ENCODE data around the gene BARHL1. TPM values are rescaled to one million over a fixed set of nuclear protein-coding genes. Genes with fewer than 3 reads are reported as not detected.

Gene BARHL1
- total RNA-seq, 4 donors from 2014 or later = not detected

GRCh38 chr9:132541870-132542830, 40.3 kb upstream of the BARHL1 start:
- TF ChIP-seq CTCF (IDR thresholded peaks at IDR 0.05) = no peak
- ATAC-seq (ENCODE audit: low FRiP score) = no peak
- no peak for DNase-seq (ENCODE audit: low spot score)

GRCh38 chr9:132543251-132543650, 39.2 kb upstream of the BARHL1 start:
- ATAC-seq (ENCODE audit: low FRiP score) (peak; percentile 11), DNase-seq (ENCODE audit: low spot score) (no peak)
- no peak for TF ChIP-seq CTCF (IDR thresholded peaks at IDR 0.05)

GRCh38 chr9:132543960-132544359, 38.4 kb upstream of the BARHL1 start:
- no peak for ATAC-seq (ENCODE audit: low FRiP score)
- DNase-seq (ENCODE audit: low spot score) = no peak
- no peak for TF ChIP-seq CTCF (IDR thresholded peaks at IDR 0.05)

- no peak for ATAC-seq (ENCODE audit: low FRiP score)
- no peak for DNase-seq (ENCODE audit: low spot score)
- no peak for TF ChIP-seq CTCF (IDR thresholded peaks at IDR 0.05)
Observed at GRCh38 chr9:132545578-132545977, 36.8 kb upstream of the BARHL1 start.

GRCh38 chr9:132546148-132547051, 36.0 kb upstream of the BARHL1 start:
- ATAC-seq (ENCODE audit: low FRiP score) (no peak), DNase-seq (ENCODE audit: low spot score) (no peak)
- TF ChIP-seq CTCF (IDR thresholded peaks at IDR 0.05) = no peak

GRCh38 chr9:132547052-132547431, 35.4 kb upstream of the BARHL1 start:
- no peak for DNase-seq (ENCODE audit: low spot score)
- no peak for TF ChIP-seq CTCF (IDR thresholded peaks at IDR 0.05)
- no peak for ATAC-seq (ENCODE audit: low FRiP score)

Data from omental fat pad (tissue), 4 donors.